Smooth muscle cell (in vitro differentiated cells): ENCODE data around the gene NPY2R. TPM values are rescaled to one million over a fixed set of nuclear protein-coding genes. Genes with fewer than 3 reads are reported as not detected.

Experiments used
- DNase-seq: peaks from one replicate; lab custom pipeline; 2025; ENCODE audit not compliant: unreplicated experiment; lab: John Stamatoyannopoulos, UW
- H2AFZ ChIP-seq: fragments of 200-600 bp; sonication (generic); 2 replicates; pipeline ENCODE4 v1.6.0; 2016; ENCODE audit warnings: antibody characterized with exemption, low read depth, mild to moderate bottlenecking
- H3F3A ChIP-seq: fragments of 200-600 bp; sonication (generic); 2 replicates; pipeline ENCODE4 v1.6.0; 2017; ENCODE audit warnings: antibody characterized with exemption, low read depth
- H3K27ac ChIP-seq: fragments of 200-600 bp; sonication (generic); 2 replicates; pipeline ENCODE4 v1.5.1; 2016; ENCODE audit warnings: low read depth, mild to moderate bottlenecking
- H3K27me3 ChIP-seq: fragments of 200-600 bp; sonication (generic); 2 replicates; pipeline ENCODE4 v1.6.1; 2016; ENCODE audit warnings: low read depth, mild to moderate bottlenecking
- H3K36me3 ChIP-seq: fragments of 200-600 bp; sonication (generic); 2 replicates; pipeline ENCODE4 v1.5.1; 2016; ENCODE audit warnings: low read depth
- H3K4me1 ChIP-seq: fragments of 200-600 bp; sonication (generic); 2 replicates; pipeline ENCODE4 v1.5.1; 2016; ENCODE audit warnings: low read depth
- H3K4me2 ChIP-seq: fragments of 200-600 bp; sonication (generic); 2 replicates; pipeline ENCODE4 v1.6.0; 2016; ENCODE audit warnings: mild to moderate bottlenecking
- H3K4me3 ChIP-seq: fragments of 200-600 bp; sonication (generic); 2 replicates; pipeline ENCODE4 v1.5.1; 2016; ENCODE audit warnings: mild to moderate bottlenecking
- H3K79me2 ChIP-seq: fragments of 200-600 bp; sonication (generic); 2 replicates; pipeline ENCODE4 v1.6.0; 2016; ENCODE audit warnings: low read depth, mild to moderate bottlenecking
- H3K9ac ChIP-seq: fragments of 200-600 bp; sonication (generic); 2 replicates; pipeline ENCODE4 v1.6.0; 2016; ENCODE audit warnings: low read depth
- H3K9me3 ChIP-seq: fragments of 200-600 bp; sonication (generic); replicated peaks from 2 replicates; pipeline ENCODE4 v1.5.1; 2016; ENCODE audit warnings: low read depth
- H4K20me1 ChIP-seq: fragments of 200-600 bp; sonication (generic); 2 replicates; pipeline ENCODE4 v1.6.0; 2016; ENCODE audit warnings: low read depth
- CTCF ChIP-seq: fragments of 200-600 bp; sonication (generic); IDR thresholded peaks from 2 replicates; pipeline ENCODE4 v1.5.1; 2017; ENCODE audit warnings: borderline replicate concordance, mild to moderate bottlenecking, antibody characterized with exemption; ENCODE audit not compliant: insufficient read depth, poor library complexity, severe bottlenecking
- WGBS: methylation state at CpG from one replicate; pipeline ENCODE4 v1.1.7; 2016; ENCODE audit warnings: low lambda C conversion rate; 5-methylcytosine and 5-hydroxymethylcytosine counted together
- polyA plus RNA-seq: library from polyadenylated mRNA; unstranded; fragments of >200 nt; fragmentation: Nextera tagmentation; extraction: Ambion mirVana; gene quantifications from 2 replicates; pipeline ENCODE4 v1.2.1, GENCODE V29; 2016
- total RNA-seq: library from RNA; depleted of rRNA; stranded (reverse); fragments of >200 nt; gene quantifications from 2 replicates; pipeline ENCODE4 v1.2.3, GENCODE V29; 2014

Gene NPY2R
- total and polyA plus RNA-seq, 2 experiments from 2014 or later, result not detected

DNA sequence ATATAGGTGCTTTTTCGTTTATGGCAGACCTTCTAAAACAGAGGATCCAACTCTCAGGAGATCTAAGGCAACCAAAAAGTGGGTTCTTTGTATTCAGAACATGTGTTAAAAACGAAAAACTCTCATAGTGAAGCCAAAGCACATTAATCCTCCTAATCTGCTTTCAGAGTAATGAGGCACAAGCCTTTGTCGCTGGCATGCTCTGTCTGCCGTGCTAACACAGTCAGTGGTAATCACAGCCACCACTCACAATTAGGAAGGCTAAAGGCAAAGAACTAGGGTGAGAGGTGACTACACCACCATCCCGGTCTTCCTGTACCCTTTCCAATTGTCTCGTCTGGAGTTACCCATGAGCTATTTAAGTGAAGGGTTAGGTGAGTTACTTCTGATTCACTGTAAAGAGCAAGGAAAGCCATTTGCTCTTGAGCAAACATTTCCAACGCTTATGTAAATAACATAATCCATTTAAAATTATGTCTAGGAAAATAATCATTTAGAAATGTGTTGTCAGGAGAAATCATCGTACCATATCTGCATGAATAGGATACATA, 40.7 kb downstream of the NPY2R start:
- no peaks in the 10 kb centered on the region for H3K9me3 ChIP-seq
- H2AFZ ChIP-seq, result no peak overlapping the region
- H3K36me3 ChIP-seq, result no peaks in the 10 kb centered on the region
- no peak overlapping the region for H3K27ac ChIP-seq
- no peak for DNase-seq
- no peaks in the 10 kb centered on the region for H3F3A ChIP-seq
- no peaks in the 10 kb centered on the region for H3K27me3 ChIP-seq
- H3K79me2 ChIP-seq, result no peaks in the 10 kb centered on the region
- WGBS, result 81% methylated on average over 8 of the region's 8 CpGs
- H3K4me3 ChIP-seq, result no peak overlapping the region
- peaks cover 19% of the 10 kb centered on the region for H3K4me1 ChIP-seq
- H3K4me2 ChIP-seq, result no peak overlapping the region
- no peak overlapping the region for H3K9ac ChIP-seq
- H4K20me1 ChIP-seq, result no peaks in the 10 kb centered on the region
- no peak for TF ChIP-seq CTCF

- no peak for DNase-seq
- 65% methylated on average over 1 of the region's 1 CpG for WGBS
- TF ChIP-seq CTCF, result no peak
- Histone ChIP-seq H3K36me3 (no peaks in the 10 kb centered on the region), H3F3A (no peaks in the 10 kb centered on the region), H3K4me2 (no peak overlapping the region), H3K9ac (no peak overlapping the region), H3K27ac (no peak overlapping the region), H3K4me3 (no peak overlapping the region), H3K79me2 (no peaks in the 10 kb centered on the region), H2AFZ (no peak overlapping the region), H3K4me1 (peaks cover 19% of the 10 kb centered on the region), H3K27me3 (no peaks in the 10 kb centered on the region), H3K9me3 (no peaks in the 10 kb centered on the region), H4K20me1 (no peaks in the 10 kb centered on the region)
These were observed 43.9 kb downstream of the NPY2R start for GRCh38 chr4:155252327-155252726.

DNA sequence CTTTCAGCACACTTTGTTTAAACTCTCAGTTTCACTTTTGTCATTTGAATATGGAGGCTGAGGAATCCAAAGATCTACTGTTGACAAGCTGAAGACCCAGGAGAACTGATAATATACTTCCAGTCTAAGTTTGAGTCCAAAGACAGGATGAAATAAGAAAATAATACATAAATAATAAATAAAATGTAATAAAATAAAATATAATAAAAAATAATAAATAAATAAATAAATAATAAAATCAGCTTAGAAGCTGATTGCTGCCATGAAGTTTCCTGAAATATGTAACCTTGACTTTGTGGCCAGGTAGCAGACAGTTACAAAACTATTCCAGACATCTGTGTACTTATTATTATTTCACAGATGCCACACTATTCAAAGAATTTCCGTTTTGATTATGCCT, 55.0 kb downstream of the NPY2R start:
- Histone ChIP-seq H3K27me3 (no peaks in the 10 kb centered on the region), H3K4me3 (no peak overlapping the region), H2AFZ (no peak overlapping the region), H3K9me3 (no peaks in the 10 kb centered on the region), H3K4me2 (no peak overlapping the region), H3K4me1 (no peaks in the 10 kb centered on the region), H4K20me1 (no peaks in the 10 kb centered on the region), H3K9ac (no peak overlapping the region), H3K27ac (no peak overlapping the region), H3F3A (no peaks in the 10 kb centered on the region), H3K79me2 (no peaks in the 10 kb centered on the region), H3K36me3 (no peaks in the 10 kb centered on the region)
- DNase-seq, result no peak
- 76% methylated on average over 1 of the region's 1 CpG for WGBS
- TF ChIP-seq CTCF, result no peak

DNA sequence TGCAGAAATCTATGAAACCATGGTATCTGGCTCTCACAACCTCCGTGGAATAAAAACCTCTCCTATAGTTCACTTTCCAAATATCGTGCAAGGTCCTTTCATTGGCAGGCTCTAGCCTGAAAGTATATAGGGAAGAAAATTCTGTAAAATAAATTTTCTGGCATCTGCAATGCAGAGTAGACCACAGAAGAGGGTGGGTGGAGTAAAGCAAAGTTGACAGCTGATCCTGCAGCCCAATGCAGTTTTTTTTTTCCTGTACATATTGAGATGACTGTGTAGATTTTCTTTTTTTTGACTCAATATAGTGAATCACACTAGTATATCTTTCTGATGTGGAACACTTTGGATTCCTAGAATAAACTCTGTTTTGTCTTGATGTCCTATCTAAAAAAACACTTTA, 56.7 kb downstream of the NPY2R start:
- H4K20me1 ChIP-seq, result no peaks in the 10 kb centered on the region
- WGBS, result 91% methylated on average over 2 of the region's 2 CpGs

More for the DNA sequence above, 56.7 kb downstream of the NPY2R start:
- Histone ChIP-seq H2AFZ (no peak overlapping the region), H3K79me2 (no peaks in the 10 kb centered on the region), H3K9me3 (no peaks in the 10 kb centered on the region), H3F3A (no peaks in the 10 kb centered on the region), H3K27ac (no peak overlapping the region), H3K4me2 (no peak overlapping the region), H3K36me3 (no peaks in the 10 kb centered on the region), H3K4me3 (no peak overlapping the region), H3K4me1 (no peaks in the 10 kb centered on the region), H3K27me3 (no peaks in the 10 kb centered on the region), H3K9ac (no peak overlapping the region)
- no peak for DNase-seq
- no peak for TF ChIP-seq CTCF

Other genes starting within 250 kb of the NPY2R start
- 22.1 and 29.3 TPM in 2 replicates for gene MAP9, start 168.3 kb downstream of the NPY2R start, total RNA-seq
- gene MAP9, start 168.3 kb downstream of the NPY2R start, polyA plus RNA-seq, result 14.3 and 17.3 TPM in 2 replicates